VCaP (cell line): ENCODE data around the gene IPO13.

ENCODE experiments used
- H3K27ac ChIP-seq: fragments of 450-650 bp; 2 replicates; pipeline ENCODE4 v1.5.1; 2017
- TF ChIP-seq, protein P1 (sequence below): fragments of 450-650 bp; conservative IDR thresholded peaks from 2 replicates; pipeline ENCODE4 v1.5.1; 2017; ENCODE audit warnings: mild to moderate bottlenecking, moderate library complexity

IPO13 gene

GRCh38 chr1:43965316-43965715, 18.6 kb downstream of the IPO13 start:
- H3K27ac ChIP-seq: no peak overlapping the region
- TF ChIP-seq, protein P1, sequence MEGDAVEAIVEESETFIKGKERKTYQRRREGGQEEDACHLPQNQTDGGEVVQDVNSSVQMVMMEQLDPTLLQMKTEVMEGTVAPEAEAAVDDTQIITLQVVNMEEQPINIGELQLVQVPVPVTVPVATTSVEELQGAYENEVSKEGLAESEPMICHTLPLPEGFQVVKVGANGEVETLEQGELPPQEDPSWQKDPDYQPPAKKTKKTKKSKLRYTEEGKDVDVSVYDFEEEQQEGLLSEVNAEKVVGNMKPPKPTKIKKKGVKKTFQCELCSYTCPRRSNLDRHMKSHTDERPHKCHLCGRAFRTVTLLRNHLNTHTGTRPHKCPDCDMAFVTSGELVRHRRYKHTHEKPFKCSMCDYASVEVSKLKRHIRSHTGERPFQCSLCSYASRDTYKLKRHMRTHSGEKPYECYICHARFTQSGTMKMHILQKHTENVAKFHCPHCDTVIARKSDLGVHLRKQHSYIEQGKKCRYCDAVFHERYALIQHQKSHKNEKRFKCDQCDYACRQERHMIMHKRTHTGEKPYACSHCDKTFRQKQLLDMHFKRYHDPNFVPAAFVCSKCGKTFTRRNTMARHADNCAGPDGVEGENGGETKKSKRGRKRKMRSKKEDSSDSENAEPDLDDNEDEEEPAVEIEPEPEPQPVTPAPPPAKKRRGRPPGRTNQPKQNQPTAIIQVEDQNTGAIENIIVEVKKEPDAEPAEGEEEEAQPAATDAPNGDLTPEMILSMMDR: no peak

DNA sequence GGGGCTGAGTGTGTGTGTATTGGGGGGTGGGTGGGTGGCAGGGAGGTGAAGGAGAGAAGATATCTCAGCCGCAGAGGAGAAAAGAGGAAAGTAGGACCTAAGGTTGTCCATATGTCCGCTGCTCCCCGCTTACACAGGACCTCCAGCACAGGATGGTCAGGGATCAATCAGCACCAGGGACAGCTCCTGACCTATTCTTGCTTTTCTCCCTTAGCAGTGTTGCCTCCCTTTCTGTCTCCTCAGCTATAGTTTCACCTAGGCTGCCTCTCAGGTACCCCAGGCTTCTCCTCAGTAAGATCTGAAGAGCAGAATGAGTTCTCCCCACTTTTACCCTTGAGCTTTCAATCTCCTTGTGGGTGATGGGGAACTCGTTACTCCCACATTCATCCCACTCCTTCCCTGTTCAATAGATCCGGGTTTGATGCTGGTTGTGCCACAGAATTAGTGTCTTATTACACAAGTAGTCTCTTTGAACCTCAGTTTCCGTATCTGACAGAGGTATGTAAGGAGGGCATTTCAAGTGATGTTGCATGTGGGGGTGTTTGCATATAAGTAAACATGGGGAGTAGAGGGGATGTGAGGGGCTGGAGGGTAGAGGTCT, 21.7 kb downstream of the IPO13 start:
- TF ChIP-seq, protein P1: no peak
- no peak overlapping the region for H3K27ac ChIP-seq

- TF ChIP-seq, protein P1: no peak
- peak overlapping the region; percentile 62; the same call in 1 of the 2 replicates for H3K27ac ChIP-seq
Measured at GRCh38 chr1:43969416-43969745, 22.6 kb downstream of the IPO13 start.

- TF ChIP-seq, protein P1: no peak
- peak within 1 kb of the TSS; percentile 62; the same call in 1 of the 2 replicates for H3K27ac ChIP-seq
Measured at GRCh38 chr1:43969746-43970466, 23.2 kb downstream of the IPO13 start, which contains the start of gene DPH2. DPH2 (plus strand) TSS chr1:43970010; CDS start chr1:43970176, 166 bp downstream.

DNA sequence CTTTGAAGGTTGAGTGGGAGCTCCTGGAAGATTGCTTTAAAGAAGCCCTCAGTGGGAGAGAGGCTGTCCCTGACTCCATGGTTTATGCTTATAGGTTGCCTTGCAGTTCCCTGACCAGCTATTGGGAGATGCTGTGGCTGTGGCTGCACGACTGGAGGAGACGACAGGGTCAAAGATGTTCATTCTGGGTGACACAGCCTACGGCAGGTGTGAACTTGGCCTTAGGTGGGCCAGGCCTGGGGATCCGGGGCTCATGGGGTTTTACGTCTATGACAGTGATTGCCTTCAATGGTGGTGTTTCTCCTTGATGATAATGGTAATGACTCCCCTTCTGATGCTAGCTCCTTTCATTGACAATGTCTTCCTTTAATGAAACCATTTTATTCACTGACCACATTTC, 23.8 kb downstream of the IPO13 start:
- H3K27ac ChIP-seq: peak overlapping the region; percentile 62; the same call in 1 of the 2 replicates
- TF ChIP-seq, protein P1: no peak

DNA sequence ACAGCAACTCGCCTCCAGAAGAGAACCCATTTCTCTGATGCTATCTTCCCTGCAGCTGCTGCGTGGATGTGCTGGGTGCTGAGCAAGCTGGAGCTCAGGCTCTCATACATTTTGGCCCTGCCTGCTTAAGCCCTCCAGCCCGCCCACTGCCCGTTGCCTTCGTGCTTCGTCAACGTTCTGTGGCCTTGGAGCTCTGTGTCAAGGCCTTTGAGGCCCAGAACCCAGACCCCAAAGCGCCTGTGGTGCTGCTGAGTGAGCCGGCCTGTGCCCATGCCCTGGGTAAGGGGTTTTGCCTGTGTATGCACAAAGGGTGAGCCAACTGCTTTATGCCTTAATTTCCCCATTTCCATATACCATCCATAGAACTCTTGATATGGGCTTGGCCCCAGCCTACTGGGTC, 24.2 kb downstream of the IPO13 start:
- no peak overlapping the region; the same call in 1 of the 2 replicates for H3K27ac ChIP-seq
- TF ChIP-seq, protein P1: no peak

GRCh38 chr1:43971336-43971980, 24.7 kb downstream of the IPO13 start:
- no peak overlapping the region for H3K27ac ChIP-seq
- TF ChIP-seq, protein P1: no peak
